ENCODE results near the gene GPC4.
"Not testable (repeated sequence)": the region's sequence is repeated elsewhere in the genome, so short reads cannot be mapped to it uniquely, and the experiment has no call there.

The GPC4 gene

GRCh38 chrX:133365871-133366611 lies 49.2 kb downstream of the GPC4 start:
- DNase-seq (ENCODE audit: low read depth), result no peak

GRCh38 chrX:133364865-133365264 lies 50.4 kb downstream of the GPC4 start:
- no peak for DNase-seq (ENCODE audit: low read depth)

- DNase-seq (ENCODE audit: low read depth), result no peak
Observed at GRCh38 chrX:133364196-133364595, 51.1 kb downstream of the GPC4 start.

GRCh38 chrX:133362538-133362937 lies 52.8 kb downstream of the GPC4 start:
- DNase-seq (ENCODE audit: low read depth), result no peak

GRCh38 chrX:133359466-133359865 lies 55.8 kb downstream of the GPC4 start:
- DNase-seq (ENCODE audit: low read depth), result no peak

DNA sequence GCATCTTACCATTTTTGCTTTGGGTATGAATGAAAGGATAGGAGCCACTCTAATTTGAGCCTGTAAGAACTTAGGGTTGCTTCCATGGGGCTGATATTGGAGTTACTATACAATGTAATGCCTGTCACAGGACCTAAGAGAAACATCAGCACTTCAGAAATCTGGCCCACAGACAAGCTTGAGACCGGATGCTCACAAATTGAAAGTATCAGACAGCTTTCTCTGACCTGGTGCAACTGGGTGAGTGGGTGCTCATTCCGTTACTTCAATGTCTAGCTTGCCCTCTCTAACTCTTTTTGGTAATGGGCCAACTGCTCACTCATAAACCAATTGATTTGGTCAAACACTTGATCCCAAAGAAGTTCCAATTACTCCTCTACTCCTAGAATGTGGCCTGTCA lies 62.1 kb downstream of the GPC4 start:
- DNase-seq (ENCODE audit: low read depth), result no peak

GRCh38 chrX:133350751-133351150 lies 64.5 kb downstream of the GPC4 start:
- DNase-seq (ENCODE audit: low read depth), result no peak

DNA sequence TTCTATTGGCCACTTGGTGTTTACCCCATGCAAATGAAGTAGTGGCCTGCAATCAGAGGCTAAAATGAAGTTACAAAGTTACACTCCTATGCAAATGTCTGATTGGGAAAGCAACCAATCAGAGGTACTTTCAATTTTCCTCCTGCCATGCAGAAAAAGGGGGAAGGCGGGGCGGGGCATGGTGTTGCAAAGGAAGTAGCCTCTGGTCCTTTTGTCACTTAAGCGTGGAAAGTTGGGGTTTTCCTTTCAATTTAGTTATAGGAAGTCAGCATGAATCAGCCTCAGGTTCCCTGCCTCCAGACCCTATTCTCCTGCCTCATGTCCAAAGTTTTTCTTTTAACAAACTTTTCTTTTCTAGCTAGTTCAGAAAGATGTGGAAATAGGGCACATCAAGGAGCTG lies 69.3 kb downstream of the GPC4 start:
- DNase-seq (ENCODE audit: low read depth), result no peak

GRCh38 chrX:133339566-133339965 lies 75.7 kb downstream of the GPC4 start:
- no peak for DNase-seq (ENCODE audit: low read depth)

DNA sequence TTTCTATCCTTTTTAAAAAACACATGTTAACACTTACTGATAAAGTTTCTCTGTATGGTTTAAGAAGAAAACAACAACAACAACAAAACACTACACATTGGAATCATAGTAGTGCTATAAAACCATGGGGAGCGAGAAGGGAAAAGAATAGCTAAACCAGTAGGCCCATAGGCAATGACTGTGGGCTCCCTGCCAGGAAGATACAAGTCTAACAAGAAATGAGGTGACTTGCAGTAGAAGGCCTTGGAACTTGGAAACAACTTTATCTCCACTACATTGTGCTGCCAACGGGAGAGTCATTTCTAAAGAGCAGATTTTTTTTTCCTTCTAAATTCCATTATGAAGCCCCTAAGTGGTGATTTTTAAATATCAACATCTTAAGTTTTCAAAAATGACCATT lies 78.0 kb downstream of the GPC4 start:
- DNase-seq (ENCODE audit: low read depth), result no peak

GRCh38 chrX:133335027-133335426 lies 80.3 kb downstream of the GPC4 start:
- no peak for DNase-seq (ENCODE audit: low read depth)

GRCh38 chrX:133333154-133333750 lies 82.0 kb downstream of the GPC4 start:
- DNase-seq (ENCODE audit: low read depth), result no peak

GRCh38 chrX:133332737-133333136 lies 82.6 kb downstream of the GPC4 start:
- DNase-seq (ENCODE audit: low read depth), result no peak

DNA sequence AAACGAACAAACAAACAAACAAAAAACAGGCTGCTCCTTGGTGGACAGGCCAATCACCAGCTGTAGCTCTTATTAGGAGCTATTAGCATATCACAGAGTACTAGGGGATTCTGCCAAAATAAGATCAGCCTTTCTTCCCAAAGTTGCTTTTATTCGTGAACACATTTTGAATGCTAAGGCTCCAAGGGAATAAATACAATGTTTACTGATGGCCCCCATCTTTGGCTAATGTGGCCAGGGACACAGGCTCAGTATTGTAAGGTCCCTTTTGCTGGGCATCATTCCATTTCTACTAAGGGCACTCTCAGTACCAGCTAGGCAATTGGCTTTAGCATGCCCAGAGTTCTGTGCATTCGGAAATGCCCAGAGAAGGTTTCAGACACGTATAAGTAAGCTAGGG lies 84.3 kb downstream of the GPC4 start:
- no peak for DNase-seq (ENCODE audit: low read depth)

- no peak for DNase-seq (ENCODE audit: low read depth)
Observed at GRCh38 chrX:133325422-133325821, 89.9 kb downstream of the GPC4 start.

- DNase-seq (ENCODE audit: low read depth), result no peak
Observed at GRCh38 chrX:133323431-133323830, 91.9 kb downstream of the GPC4 start.

- not testable (repeated sequence) for DNase-seq (ENCODE audit: low read depth)
Observed at GRCh38 chrX:133322269-133322668, 93.0 kb downstream of the GPC4 start.

- DNase-seq (ENCODE audit: low read depth), result no peak
Observed at GRCh38 chrX:133321451-133321850, 93.8 kb downstream of the GPC4 start.

GRCh38 chrX:133314281-133314680 lies 101.0 kb downstream of the GPC4 start:
- no peak for DNase-seq (ENCODE audit: low read depth)

- DNase-seq (ENCODE audit: low read depth), result no peak
Observed at GRCh38 chrX:133308499-133308897, 106.8 kb downstream of the GPC4 start.

DNA sequence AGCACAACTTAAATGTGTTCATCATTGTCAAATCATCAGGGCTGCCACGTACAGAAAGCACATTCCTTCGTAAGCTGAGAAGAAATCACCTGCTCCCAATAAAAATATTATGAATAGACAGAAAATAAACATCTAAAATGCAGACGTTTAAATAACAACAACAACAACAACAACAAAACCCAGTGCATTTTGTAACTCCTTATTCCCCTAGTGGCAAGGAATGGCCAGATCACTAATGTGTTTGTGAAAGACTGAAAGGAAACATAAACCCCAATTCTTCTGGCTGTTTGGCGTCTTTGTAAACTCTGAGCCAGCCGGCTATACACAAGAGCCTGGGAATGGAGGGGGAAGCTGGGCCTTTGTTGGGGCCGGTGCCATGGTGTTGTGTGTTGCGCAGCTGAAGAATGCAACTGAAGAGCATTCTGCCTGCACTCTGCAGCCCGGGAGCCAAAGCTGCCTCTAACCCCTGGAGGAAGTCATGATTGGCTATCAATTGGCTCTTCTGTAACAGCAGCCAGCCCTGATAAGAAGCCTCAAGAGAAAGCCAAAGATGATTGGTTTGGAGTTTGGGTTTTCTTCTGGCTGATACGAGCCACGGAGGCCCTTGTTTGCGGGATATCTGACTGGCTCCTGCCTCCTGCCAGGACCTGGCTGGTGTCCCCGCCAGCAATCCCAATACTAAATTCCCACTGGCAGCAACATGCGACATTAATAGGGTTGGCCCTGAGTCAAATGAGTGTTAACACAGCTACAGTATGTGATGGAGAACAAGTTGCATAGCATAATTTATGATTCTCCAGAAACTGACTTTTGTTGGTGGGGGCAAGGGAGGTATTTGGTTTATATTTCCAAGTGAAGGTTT lies 107.4 kb downstream of the GPC4 start:
- no peak for DNase-seq (ENCODE audit: low read depth)

DNA sequence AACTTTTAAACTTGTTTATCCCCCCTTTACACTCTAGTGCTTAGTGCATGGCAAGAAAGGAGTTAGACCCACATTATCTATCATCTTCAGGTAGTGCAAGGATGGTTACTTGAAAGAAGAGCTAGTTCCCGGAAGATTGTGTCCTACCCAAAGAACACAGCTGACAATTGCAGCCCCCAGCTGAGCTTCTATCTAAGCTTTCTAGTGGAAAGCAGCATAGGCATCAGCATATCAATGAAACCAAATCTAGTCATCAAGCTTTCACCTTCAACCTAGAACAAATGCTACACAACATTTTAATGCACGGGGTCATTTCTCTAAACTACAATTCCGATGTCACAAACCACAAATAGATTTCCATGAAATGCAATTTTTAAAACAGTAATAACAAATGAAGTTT lies 108.2 kb downstream of the GPC4 start:
- DNase-seq (ENCODE audit: low read depth), result no peak

GRCh38 chrX:133306316-133306715 lies 109.0 kb downstream of the GPC4 start:
- no peak for DNase-seq (ENCODE audit: low read depth)

Measured in HS-27A (cell line).